8988T (cell line): ENCODE data around the gene PPP3CA.

Source experiments
- DNase-seq: peaks from one replicate; pipeline ENCODE4 v3.0.0; 2011

Gene PPP3CA

GRCh38 chr4:101347267-101347556 is at the start of gene PPP3CA:
Gene PPP3CA, minus strand, starts transcription at chr4:101347526.
- no peak for DNase-seq

GRCh38 chr4:101393256-101393655 is 45.9 kb upstream of the PPP3CA start:
- no peak for DNase-seq

- no peak for DNase-seq
Observed at GRCh38 chr4:101370663-101371210, 23.4 kb upstream of the PPP3CA start.

- no peak for DNase-seq
Observed at GRCh38 chr4:101367201-101367600, 19.9 kb upstream of the PPP3CA start.

GRCh38 chr4:101366331-101366730 is 19.0 kb upstream of the PPP3CA start:
- no peak for DNase-seq

- DNase-seq, result no peak
Observed at GRCh38 chr4:101357751-101358150, 10.4 kb upstream of the PPP3CA start.

GRCh38 chr4:101356928-101357327 is 9.6 kb upstream of the PPP3CA start:
- DNase-seq, result no peak

GRCh38 chr4:101355767-101356702 is 8.7 kb upstream of the PPP3CA start:
- DNase-seq, result no peak

- DNase-seq, result no peak
Observed at GRCh38 chr4:101355246-101355645, 7.9 kb upstream of the PPP3CA start.

- DNase-seq, result no peak
Observed at GRCh38 chr4:101349801-101350064, 2.4 kb upstream of the PPP3CA start.

- no peak for DNase-seq
Observed at GRCh38 chr4:101348995-101349800, 1.9 kb upstream of the PPP3CA start.

GRCh38 chr4:101348367-101348827 is 1.1 kb upstream of the PPP3CA start:
- no peak for DNase-seq

- DNase-seq, result peak; percentile 66
Observed at GRCh38 chr4:101347557-101348366, 436 bp upstream of the PPP3CA start.

- DNase-seq, result no peak
Observed at GRCh38 chr4:101346351-101347266, 717 bp downstream of the PPP3CA start.

GRCh38 chr4:101345596-101346350 is 1.6 kb downstream of the PPP3CA start:
- DNase-seq, result peak; percentile 53

- DNase-seq, result no peak
Observed at GRCh38 chr4:101345271-101345595, 2.1 kb downstream of the PPP3CA start.

- DNase-seq, result no peak
Observed at GRCh38 chr4:101339332-101339731, 8.0 kb downstream of the PPP3CA start.

GRCh38 chr4:101337688-101338087 is 9.6 kb downstream of the PPP3CA start:
- DNase-seq, result no peak

- DNase-seq, result no peak
Observed at GRCh38 chr4:101334963-101335572, 12.3 kb downstream of the PPP3CA start.

- DNase-seq, result no peak
Observed at GRCh38 chr4:101332424-101332823, 14.9 kb downstream of the PPP3CA start.

- no peak for DNase-seq
Observed at GRCh38 chr4:101331017-101331416, 16.3 kb downstream of the PPP3CA start.
